GM19351 (cell line): ENCODE data around the gene ACP7.
"Not testable (repeated sequence)": the region's sequence is repeated elsewhere in the genome, so short reads cannot be mapped to it uniquely, and the experiment has no call there.

Experiments used
- ATAC-seq: cut with Tn5 transposase; IDR thresholded peaks from one replicate; pipeline ENCODE4 v1.9.1; 2021; ENCODE audit warnings: mild to moderate bottlenecking, moderate library complexity; ENCODE audit not compliant: unreplicated experiment

Gene ACP7

GRCh38 chr19:39074942-39075341 lies 9.2 kb upstream of the ACP7 start:
- no peak for ATAC-seq

GRCh38 chr19:39077323-39077722 lies 6.8 kb upstream of the ACP7 start:
- ATAC-seq, result no peak

GRCh38 chr19:39078436-39079200 lies 5.5 kb upstream of the ACP7 start:
- ATAC-seq, result no peak

GRCh38 chr19:39080431-39080830 lies 3.7 kb upstream of the ACP7 start:
- no peak for ATAC-seq

GRCh38 chr19:39082167-39082566 lies 2.0 kb upstream of the ACP7 start:
- no peak for ATAC-seq

- ATAC-seq, result no peak
These were observed 1.2 kb upstream of the ACP7 start for GRCh38 chr19:39082745-39083598.

GRCh38 chr19:39083599-39083982 lies 577 bp upstream of the ACP7 start:
- ATAC-seq, result no peak

GRCh38 chr19:39084732-39085080 lies 538 bp downstream of the ACP7 start:
- no peak for ATAC-seq

- ATAC-seq, result no peak
These were observed 1.2 kb downstream of the ACP7 start for GRCh38 chr19:39085392-39085791.

- ATAC-seq, result no peak
These were observed 2.2 kb downstream of the ACP7 start for GRCh38 chr19:39086386-39086785.

GRCh38 chr19:39087907-39088686 lies 3.9 kb downstream of the ACP7 start:
- ATAC-seq, result no peak

GRCh38 chr19:39090016-39090415 lies 5.8 kb downstream of the ACP7 start:
- not testable (repeated sequence) for ATAC-seq

GRCh38 chr19:39090881-39091280 lies 6.7 kb downstream of the ACP7 start:
- no peak for ATAC-seq

- not testable (repeated sequence) for ATAC-seq
These were observed 11.8 kb downstream of the ACP7 start for GRCh38 chr19:39095799-39096540.

GRCh38 chr19:39097299-39097698 lies 13.1 kb downstream of the ACP7 start:
- ATAC-seq, result no peak

GRCh38 chr19:39097721-39098120 lies 13.6 kb downstream of the ACP7 start:
- no peak for ATAC-seq

- no peak for ATAC-seq
These were observed 14.4 kb downstream of the ACP7 start for GRCh38 chr19:39098365-39099269.

- no peak for ATAC-seq
These were observed 15.2 kb downstream of the ACP7 start for GRCh38 chr19:39099341-39099740.

- no peak for ATAC-seq
These were observed 16.5 kb downstream of the ACP7 start for GRCh38 chr19:39100500-39101166.
